Astrocyte of the spinal cord (primary cell): Measurements from ENCODE around the gene NOC3L.

Experiments
- DNase-seq: peaks from one replicate; pipeline ENCODE4 v3.0.0; 2011; ENCODE audit warnings: low read depth, low spot score
- H3K4me3 ChIP-seq: 2 replicates; pipeline ENCODE4 v1.5.1; 2011; ENCODE audit warnings: low read depth, mild to moderate bottlenecking, low read length, moderate library complexity
- CTCF ChIP-seq: IDR thresholded peaks from 2 replicates; pipeline ENCODE4 v1.5.1; 2012; ENCODE audit warnings: low read depth, mild to moderate bottlenecking, low read length, inconsistent platforms
- in situ Hi-C: cut with HindIII; loops from 2 replicates; pipeline ENCODE4 v1.10.0; 2017; ENCODE audit warnings: low sequenced_read_pairs

Gene NOC3L

DNA sequence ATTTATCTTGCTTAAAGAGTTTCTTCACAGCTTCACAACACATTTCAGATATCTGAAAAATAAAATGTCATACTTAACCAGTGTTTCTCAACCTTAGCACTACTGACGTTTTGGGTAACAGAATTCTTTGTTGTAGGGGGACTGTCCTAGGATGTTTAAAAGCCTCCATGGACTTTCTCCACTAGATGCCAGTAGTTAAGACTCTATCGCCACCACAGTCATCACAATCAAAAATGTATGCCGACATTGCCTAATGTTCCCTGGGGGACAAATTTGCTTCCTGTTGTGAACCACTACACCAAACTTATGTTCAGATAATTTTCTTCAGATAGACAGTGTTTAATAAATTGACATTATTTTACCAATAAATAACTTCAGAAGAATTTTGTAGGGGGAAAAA is 13.4 kb downstream of the NOC3L start:
- no peak for DNase-seq
- no peak overlapping the region for H3K4me3 ChIP-seq
- peak; percentile 8 for TF ChIP-seq CTCF
- in situ Hi-C loops, result no loop called here

DNA sequence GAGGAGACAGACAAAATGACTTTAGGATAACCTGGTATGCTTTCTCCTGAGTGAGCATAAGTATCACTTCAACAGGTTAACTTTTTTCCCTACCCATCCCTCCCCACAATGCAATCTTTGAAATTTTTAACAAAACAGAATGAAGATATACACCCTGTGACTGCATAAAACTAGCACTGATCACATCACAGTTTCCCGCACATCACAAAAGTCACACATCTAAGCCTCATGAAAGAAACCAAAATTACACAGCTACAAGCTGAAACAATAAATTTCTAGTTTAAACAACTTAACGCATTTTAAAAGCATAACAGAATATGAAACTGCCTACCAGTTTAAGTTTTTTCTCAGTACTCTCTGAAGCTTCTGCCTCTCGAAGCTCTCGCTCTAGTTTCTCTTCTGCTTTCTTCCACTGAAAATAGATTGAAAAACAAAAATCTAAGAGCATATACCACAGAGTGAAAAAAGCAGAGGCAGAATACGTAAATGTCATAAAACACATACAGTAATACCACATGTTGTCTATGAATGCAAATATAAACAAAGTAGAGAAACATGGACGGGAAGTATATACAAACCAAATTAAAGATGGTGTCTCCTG is 18.1 kb downstream of the NOC3L start:
- no peak for TF ChIP-seq CTCF
- in situ Hi-C loops, result no loop called here
- DNase-seq, result no peak
- H3K4me3 ChIP-seq, result no peak overlapping the region

GRCh38 chr10:94343151-94343550 is 19.6 kb downstream of the NOC3L start:
- DNase-seq, result no peak
- TF ChIP-seq CTCF, result no peak
- no peak overlapping the region for H3K4me3 ChIP-seq
- in situ Hi-C loops, result no loop called here

- no peak for DNase-seq
- no peak overlapping the region for H3K4me3 ChIP-seq
- TF ChIP-seq CTCF, result no peak
- in situ Hi-C loops, result no loop called here
Observed at GRCh38 chr10:94334857-94335256, 27.9 kb downstream of the NOC3L start.

DNA sequence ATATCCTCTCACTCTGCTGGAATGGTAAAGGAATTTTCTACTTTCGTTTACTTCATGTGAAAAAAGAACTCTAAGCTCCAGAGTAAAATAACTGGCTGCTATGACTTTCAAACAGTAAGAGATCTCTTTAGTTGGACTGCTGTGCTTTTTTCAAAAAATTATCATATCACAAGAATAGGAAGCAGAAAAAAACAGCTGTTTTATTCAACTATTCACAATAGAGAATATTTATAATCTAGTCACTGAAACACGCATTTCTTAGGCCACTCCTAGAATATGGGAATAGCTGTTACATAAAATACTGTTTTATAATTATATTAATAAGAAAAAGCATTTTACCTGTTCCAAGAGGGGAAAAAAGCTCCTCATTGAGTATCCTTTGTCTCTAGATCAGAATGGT is 29.7 kb downstream of the NOC3L start:
- in situ Hi-C loops, result no loop called here
- no peak overlapping the region for H3K4me3 ChIP-seq
- no peak for TF ChIP-seq CTCF
- no peak for DNase-seq

DNA sequence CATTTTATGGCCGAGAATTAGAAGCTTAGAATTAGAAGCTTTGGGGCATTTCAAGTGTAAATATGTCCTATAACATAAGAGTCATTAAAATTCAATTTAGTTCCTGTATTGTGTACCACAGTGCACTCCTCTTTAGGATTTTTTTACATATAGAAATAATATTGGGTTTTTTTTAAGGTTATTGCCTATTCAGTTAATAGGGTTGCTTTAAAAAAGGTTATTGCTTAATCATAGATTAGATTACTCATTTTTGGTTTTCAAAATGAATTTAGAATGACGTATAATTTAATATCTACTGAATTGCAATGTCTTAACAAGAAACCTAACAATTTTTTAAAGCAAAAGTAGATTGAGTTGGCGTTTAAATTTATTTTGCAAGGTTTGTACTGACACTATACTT is 34.1 kb downstream of the NOC3L start:
- TF ChIP-seq CTCF, result no peak
- H3K4me3 ChIP-seq, result no peak overlapping the region
- in situ Hi-C loops, result no loop called here
- DNase-seq, result no peak

DNA sequence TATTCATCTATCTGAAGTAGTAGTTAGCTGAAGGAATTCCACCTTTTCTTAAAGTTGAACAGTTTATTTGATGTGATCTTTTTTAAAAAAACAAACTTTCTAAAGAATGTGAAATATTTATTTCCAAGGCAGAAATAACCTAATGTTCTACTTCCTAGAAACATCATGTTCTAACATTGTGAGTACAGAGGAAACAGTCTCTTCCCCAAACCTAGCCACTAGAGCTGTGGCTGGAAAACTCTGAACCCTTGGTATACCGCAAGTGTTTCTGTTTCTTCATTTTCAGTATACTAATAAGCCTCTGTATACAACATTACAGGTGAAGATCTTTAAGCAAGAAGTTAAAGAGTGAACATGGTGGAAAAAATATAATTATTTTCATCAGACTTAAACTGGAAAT is 35.1 kb downstream of the NOC3L start:
- TF ChIP-seq CTCF, result no peak
- no peak overlapping the region for H3K4me3 ChIP-seq
- in situ Hi-C loops, result no loop called here

More for the DNA sequence above, 35.1 kb downstream of the NOC3L start:
- no peak for DNase-seq
